Tibial nerve (tissue), 4 donors: ENCODE results near the gene STK25. TPM values are rescaled to one million over a fixed set of nuclear protein-coding genes. Genes with fewer than 3 reads are reported as not detected.

Experiments used
- DNase-seq, 2 donors: peaks; one replicate each; pipeline ENCODE4 v3.0.0-alpha.2; 2019; ENCODE audit warnings: low spot score in 2 of 2
- H3K27ac ChIP-seq, 4 donors: fragments of 200-600 bp; sonication (generic) in 3 of 4; one replicate each; pipeline ENCODE4 v1.5.1; 2017 to 2019; ENCODE audit warnings: mild to moderate bottlenecking in 1 of 4
- H3K27me3 ChIP-seq, 2 donors: fragments of 200-600 bp; sonication (generic) in 1 of 2; one replicate each; pipeline versions ENCODE4 v1.5.1 to v1.6.0; 2017 to 2019
- H3K36me3 ChIP-seq, 3 donors: fragments of 200-600 bp; sonication (generic); one replicate each; pipeline ENCODE4 v1.5.1; 2018 to 2019
- H3K4me1 ChIP-seq, 4 donors: fragments of 200-600 bp; sonication (generic) in 3 of 4; one replicate each; pipeline ENCODE4 v1.5.1; 2017 to 2019
- H3K4me3 ChIP-seq, 4 donors: fragments of 200-600 bp; sonication (generic) in 3 of 4; one replicate each; pipeline ENCODE4 v1.5.1; 2017 to 2019; ENCODE audit warnings: mild to moderate bottlenecking in 1 of 4, moderate library complexity in 1 of 4
- H3K9me3 ChIP-seq, 4 donors: fragments of 200-600 bp; sonication (generic) in 3 of 4; one replicate each; pipeline ENCODE4 v1.5.1; 2017 to 2019
- EP300 ChIP-seq, 2 donors: sonication (generic); formaldehyde crosslinking; IDR thresholded peaks; one replicate each; pipeline ENCODE4 v1.6.1; 2017; ENCODE audit warnings: antibody characterized with exemption in 2 of 2, mild to moderate bottlenecking in 1 of 2
- POLR2A ChIP-seq, 2 donors: fragments of 450-650 bp; IDR thresholded peaks; one replicate each; pipeline ENCODE4 v1.6.1; 2017; ENCODE audit warnings: antibody characterized with exemption in 2 of 2, mild to moderate bottlenecking in 2 of 2, moderate library complexity in 2 of 2
- WGBS, 2 donors: methylation state at CpG; one replicate each; pipeline ENCODE4 v1.1.5; 2018; 5-methylcytosine and 5-hydroxymethylcytosine counted together
- total RNA-seq, 4 donors: library from RNA; depleted of rRNA; stranded (reverse); fragments of >200 nt; gene quantifications; one replicate each; pipeline ENCODE4 v1.1.0, GENCODE V29; 2016
- TF ChIP-seq, protein P1 (sequence below), 5 experiments: fragments of 200-600 bp in 3 of 5; fragments of 450-650 bp in 2 of 5; sonication (generic) in 3 of 5; IDR thresholded peaks; one replicate each; pipeline ENCODE4 v1.5.1; 2016 to 2019; ENCODE audit warnings: antibody characterized with exemption in 5 of 5, mild to moderate bottlenecking in 3 of 5, moderate library complexity in 2 of 5

Gene STK25
- total RNA-seq, 4 donors from 2014 or later, result 234 to 301 (median 275) TPM

- peak in 1 of 2 donors; percentile 32 for DNase-seq
- H3K4me1 ChIP-seq, result peaks cover 0 to 21% (median 8%) of the 10 kb centered on the region in 4 donors
- peak overlapping the region; percentile 22 to 51 (median 32) for H3K4me3 ChIP-seq
- H3K9me3 ChIP-seq, result no peaks in the 10 kb centered on the region
- 4 to 5% methylated on average over 34 to 47 of the region's 68 CpGs for WGBS, 2 donors
- H3K36me3 ChIP-seq, result no peaks in the 10 kb centered on the region
- H3K27ac ChIP-seq, result peak overlapping the region in 2 of 4 donors; percentile 7 to 48
- peaks cover 0 to 42% of the 10 kb centered on the region in 2 donors for H3K27me3 ChIP-seq
- TF ChIP-seq POLR2A (IDR thresholded peaks at IDR 0.05) (no peak), EP300 (IDR thresholded peaks at IDR 0.05) (no peak)
- TF ChIP-seq, protein P1, sequence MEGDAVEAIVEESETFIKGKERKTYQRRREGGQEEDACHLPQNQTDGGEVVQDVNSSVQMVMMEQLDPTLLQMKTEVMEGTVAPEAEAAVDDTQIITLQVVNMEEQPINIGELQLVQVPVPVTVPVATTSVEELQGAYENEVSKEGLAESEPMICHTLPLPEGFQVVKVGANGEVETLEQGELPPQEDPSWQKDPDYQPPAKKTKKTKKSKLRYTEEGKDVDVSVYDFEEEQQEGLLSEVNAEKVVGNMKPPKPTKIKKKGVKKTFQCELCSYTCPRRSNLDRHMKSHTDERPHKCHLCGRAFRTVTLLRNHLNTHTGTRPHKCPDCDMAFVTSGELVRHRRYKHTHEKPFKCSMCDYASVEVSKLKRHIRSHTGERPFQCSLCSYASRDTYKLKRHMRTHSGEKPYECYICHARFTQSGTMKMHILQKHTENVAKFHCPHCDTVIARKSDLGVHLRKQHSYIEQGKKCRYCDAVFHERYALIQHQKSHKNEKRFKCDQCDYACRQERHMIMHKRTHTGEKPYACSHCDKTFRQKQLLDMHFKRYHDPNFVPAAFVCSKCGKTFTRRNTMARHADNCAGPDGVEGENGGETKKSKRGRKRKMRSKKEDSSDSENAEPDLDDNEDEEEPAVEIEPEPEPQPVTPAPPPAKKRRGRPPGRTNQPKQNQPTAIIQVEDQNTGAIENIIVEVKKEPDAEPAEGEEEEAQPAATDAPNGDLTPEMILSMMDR (IDR thresholded peaks at IDR 0.05), result no peak
Measured at GRCh38 chr2:241540771-241541561, 32.6 kb upstream of the STK25 start.

- Histone ChIP-seq H3K4me3 (peak overlapping the region; percentile 22 to 51 (median 32)), H3K4me1 (peaks cover 0 to 21% (median 8%) of the 10 kb centered on the region in 4 donors), H3K9me3 (no peaks in the 10 kb centered on the region), H3K36me3 (no peaks in the 10 kb centered on the region), H3K27ac (peak overlapping the region in 2 of 4 donors; percentile 7 to 48), H3K27me3 (peaks cover 0 to 37% of the 10 kb centered on the region in 2 donors)
- DNase-seq, result no peak
- TF ChIP-seq EP300 (IDR thresholded peaks at IDR 0.05), result no peak
- no peak for TF ChIP-seq POLR2A (IDR thresholded peaks at IDR 0.05)
- TF ChIP-seq, protein P1 (IDR thresholded peaks at IDR 0.05), result no peak
- 55% methylated on average over 10 of the region's 10 CpGs for WGBS, 2 donors
Measured at GRCh38 chr2:241540401-241540770, 32.0 kb upstream of the STK25 start.

- DNase-seq, result no peak
- Histone ChIP-seq H3K9me3 (no peaks in the 10 kb centered on the region), H3K27me3 (peaks cover 0 to 34% of the 10 kb centered on the region in 2 donors), H3K4me1 (peaks cover 0 to 21% (median 8%) of the 10 kb centered on the region in 4 donors), H3K4me3 (no peak overlapping the region), H3K27ac (no peak overlapping the region), H3K36me3 (no peaks in the 10 kb centered on the region)
- WGBS, 2 donors, result 93 to 98% methylated on average over 9 to 11 of the region's 11 CpGs
- TF ChIP-seq POLR2A (IDR thresholded peaks at IDR 0.05), result no peak
- TF ChIP-seq, protein P1 (IDR thresholded peaks at IDR 0.05), result no peak
- TF ChIP-seq EP300 (IDR thresholded peaks at IDR 0.05), result no peak
Measured at GRCh38 chr2:241539616-241540374, 31.4 kb upstream of the STK25 start.

GRCh38 chr2:241538838-241539615 lies 30.6 kb upstream of the STK25 start:
- no peak for DNase-seq
- peaks cover 0 to 21% (median 8%) of the 10 kb centered on the region in 4 donors for H3K4me1 ChIP-seq
- no peak overlapping the region for H3K27ac ChIP-seq
- no peaks in the 10 kb centered on the region for H3K9me3 ChIP-seq
- peaks cover 0 to 34% of the 10 kb centered on the region in 2 donors for H3K27me3 ChIP-seq
- TF ChIP-seq, protein P1 (IDR thresholded peaks at IDR 0.05), result no peak
- TF ChIP-seq EP300 (IDR thresholded peaks at IDR 0.05), result no peak
- no peak for TF ChIP-seq POLR2A (IDR thresholded peaks at IDR 0.05)
- WGBS, 2 donors, result 74 to 76% methylated on average over 15 of the region's 15 CpGs
- H3K4me3 ChIP-seq, result no peak overlapping the region
- H3K36me3 ChIP-seq, result no peaks in the 10 kb centered on the region
